Liver (tissue), 3 donors: ENCODE results near the gene KANSL1.

Experiments
- ATF3 ChIP-seq: IDR thresholded peaks from 2 replicates; pipeline ENCODE4 v1.6.1; 2016; ENCODE audit warnings: antibody characterized with exemption
- CTCF ChIP-seq: fragments of 150-350 bp; IDR thresholded peaks from 2 replicates; pipeline ENCODE4 v1.5.1; 2017; ENCODE audit warnings: improper control_type of control experiment, low read depth, low read length; ENCODE audit not compliant: missing input control
- JUND ChIP-seq, 2 donors: IDR thresholded peaks; 2 replicates each; pipeline ENCODE4 v1.6.1; 2016; ENCODE audit warnings: antibody characterized with exemption in 2 of 2
- RAD21 ChIP-seq, 2 donors: IDR thresholded peaks; 2 replicates each; pipeline ENCODE4 v1.6.1; 2016; ENCODE audit warnings: antibody characterized with exemption in 2 of 2, mild to moderate bottlenecking in 2 of 2
- SP1 ChIP-seq: IDR thresholded peaks from 2 replicates; pipeline ENCODE4 v1.6.1; 2018; ENCODE audit warnings: antibody characterized with exemption, mild to moderate bottlenecking
- TAF1 ChIP-seq: conservative IDR thresholded peaks from 2 replicates; pipeline ENCODE4 v1.6.1; 2016; ENCODE audit warnings: antibody characterized with exemption, mild to moderate bottlenecking
- YY1 ChIP-seq: IDR thresholded peaks from 2 replicates; pipeline ENCODE4 v1.6.1; 2016; ENCODE audit warnings: antibody characterized with exemption, mild to moderate bottlenecking
- donor health status: healthy.
- donor health status: healthy.

DNA sequence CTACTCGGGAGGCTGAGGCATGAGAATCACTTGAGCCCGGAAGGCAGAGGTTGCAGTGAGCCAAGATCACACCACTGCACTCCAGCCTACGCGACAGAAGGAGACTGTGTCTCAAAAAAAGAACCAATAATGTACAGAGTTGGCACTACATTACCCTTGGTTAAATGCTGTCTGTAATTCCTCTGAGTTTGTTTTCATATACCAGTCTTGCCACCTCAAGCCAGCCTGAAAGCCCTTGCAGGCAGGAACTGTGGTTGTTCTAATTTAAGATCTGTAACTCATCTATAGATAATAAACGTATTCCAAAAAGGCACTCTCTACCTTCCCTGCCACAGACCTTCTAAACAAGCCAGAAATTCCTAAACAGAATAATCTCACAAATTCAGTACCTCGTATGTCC, 4.3 kb upstream of the KANSL1 start:
- TF ChIP-seq RAD21 (IDR thresholded peaks at IDR 0.05) (no peak), CTCF (no peak), JUND (IDR thresholded peaks at IDR 0.05) (no peak), TAF1 (no peak), YY1 (no peak), SP1 (no peak), ATF3 (no peak)
